ENCODE data around the gene EPG5. TPM values are rescaled to one million over a fixed set of nuclear protein-coding genes. Genes with fewer than 3 reads are reported as not detected.
"Not testable (repeated sequence)": the region's sequence is repeated elsewhere in the genome, so short reads cannot be mapped to it uniquely, and the experiment has no call there.

Gene EPG5
- total RNA-seq, 1 donor from 2014 or later: 9.8 TPM

- TF ChIP-seq CTCF (IDR thresholded peaks at IDR 0.05): no peak
- Histone ChIP-seq H3K27me3 (no peaks in the 10 kb centered on the region), H3K4me3 (no peak overlapping the region), H3K9me3 (no peaks in the 10 kb centered on the region), H3K4me1 (no peaks in the 10 kb centered on the region), H3K36me3 (no peaks in the 10 kb centered on the region), H3K27ac (no peak overlapping the region)
- DNase-seq (ENCODE audit: low spot score in 2 of 2): no peak
- intact Hi-C loops (cut with DNase I): no loop called here
Observed at GRCh38 chr18:45821026-45821425, 146.1 kb downstream of the EPG5 start.

- H3K36me3 ChIP-seq: no peaks in the 10 kb centered on the region
- no peaks in the 10 kb centered on the region for H3K9me3 ChIP-seq
- H3K4me1 ChIP-seq: no peaks in the 10 kb centered on the region
- H3K27me3 ChIP-seq: no peaks in the 10 kb centered on the region
- no peak overlapping the region for H3K27ac ChIP-seq
- DNase-seq (ENCODE audit: low spot score in 2 of 2): no peak
- intact Hi-C loops (cut with DNase I): no loop called here
- no peak overlapping the region for H3K4me3 ChIP-seq
- no peak for TF ChIP-seq CTCF (IDR thresholded peaks at IDR 0.05)
Observed at GRCh38 chr18:45820106-45820745, 146.9 kb downstream of the EPG5 start.

GRCh38 chr18:45818765-45819164 lies 148.4 kb downstream of the EPG5 start:
- H3K4me3 ChIP-seq; DNase-seq (ENCODE audit: low spot score in 2 of 2); intact Hi-C loops (cut with DNase I); H3K27me3 ChIP-seq; H3K4me1 ChIP-seq; H3K27ac ChIP-seq; H3K9me3 ChIP-seq; H3K36me3 ChIP-seq: not testable (repeated sequence)

- TF ChIP-seq CTCF (IDR thresholded peaks at IDR 0.05): no peak
- H3K36me3 ChIP-seq: no peaks in the 10 kb centered on the region
- H3K27ac ChIP-seq: no peak overlapping the region
- no peaks in the 10 kb centered on the region for H3K4me1 ChIP-seq
- H3K9me3 ChIP-seq: no peaks in the 10 kb centered on the region
- DNase-seq (ENCODE audit: low spot score in 2 of 2): no peak
- H3K4me3 ChIP-seq: no peak overlapping the region
- no peaks in the 10 kb centered on the region for H3K27me3 ChIP-seq
- intact Hi-C loops (cut with DNase I): no loop called here
Observed at GRCh38 chr18:45817543-45817942, 149.6 kb downstream of the EPG5 start.

GRCh38 chr18:45814733-45815132 lies 152.4 kb downstream of the EPG5 start:
- intact Hi-C loops (cut with DNase I); H3K9me3 ChIP-seq; H3K4me1 ChIP-seq; H3K4me3 ChIP-seq; DNase-seq (ENCODE audit: low spot score in 2 of 2); H3K27me3 ChIP-seq; H3K36me3 ChIP-seq; H3K27ac ChIP-seq: not testable (repeated sequence)

- H3K27ac ChIP-seq; DNase-seq (ENCODE audit: low spot score in 2 of 2); H3K4me1 ChIP-seq; intact Hi-C loops (cut with DNase I); H3K4me3 ChIP-seq; H3K9me3 ChIP-seq; H3K27me3 ChIP-seq; H3K36me3 ChIP-seq: not testable (repeated sequence)
Observed at GRCh38 chr18:45807144-45807543, 160.0 kb downstream of the EPG5 start.

- TF ChIP-seq CTCF (IDR thresholded peaks at IDR 0.05): no peak
Observed at GRCh38 chr18:45806226-45806625, 160.9 kb downstream of the EPG5 start.

More at GRCh38 chr18:45806226-45806625, 160.9 kb downstream of the EPG5 start:
- H3K36me3 ChIP-seq: no peaks in the 10 kb centered on the region
- H3K4me3 ChIP-seq: no peak overlapping the region
- intact Hi-C loops (cut with DNase I): no loop called here
- no peak for DNase-seq (ENCODE audit: low spot score in 2 of 2)
- H3K27me3 ChIP-seq: no peaks in the 10 kb centered on the region
- no peak overlapping the region for H3K27ac ChIP-seq
- peaks cover 0 to 4% of the 10 kb centered on the region in 2 donors for H3K4me1 ChIP-seq
- peaks cover 0 to 9% of the 10 kb centered on the region in 2 donors for H3K9me3 ChIP-seq
